ENCODE data around the gene DPF1. TPM values are rescaled to one million over a fixed set of nuclear protein-coding genes. Genes with fewer than 3 reads are reported as not detected.

Gene DPF1
- total RNA-seq, 1 experiment from 2014 or later, result 1.0 TPM

DNA sequence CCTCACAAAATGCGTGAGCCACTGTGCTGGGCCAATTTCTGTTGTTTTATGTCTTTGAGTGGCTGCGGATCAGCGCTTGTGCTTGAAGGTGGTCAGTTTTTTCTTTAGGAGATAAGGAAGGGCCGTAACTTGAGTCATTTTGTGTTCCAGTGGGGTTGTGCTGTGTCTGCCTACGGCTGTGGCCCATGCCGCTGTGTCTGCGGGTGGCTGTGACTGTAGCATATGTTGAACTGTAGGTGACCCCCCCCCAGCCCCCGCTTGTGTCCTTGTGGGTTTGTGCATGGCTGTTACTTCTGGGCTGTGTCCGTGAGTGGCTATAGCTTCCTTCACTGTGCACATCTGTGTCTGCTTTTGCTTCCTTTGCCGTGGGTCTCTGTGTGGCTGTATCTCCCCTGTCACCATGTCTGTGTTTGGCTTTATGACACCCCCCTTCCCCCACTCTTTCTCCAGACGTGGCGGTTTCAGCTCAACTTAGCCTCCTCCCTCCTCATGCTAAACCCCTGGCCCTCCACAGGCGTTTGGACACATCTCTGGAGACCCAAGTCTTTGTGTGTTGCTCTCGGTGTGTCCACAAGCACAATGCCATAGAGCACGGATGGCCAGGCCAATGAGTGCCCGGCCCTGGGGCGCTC, 31.5 kb upstream of the DPF1 start:
- CTCF ChIA-PET, result interaction anchor here (0.5 to 1.6 kb wide), 3 partner anchors 9 to 212 kb away, joined by 3 to 4 read pairs (median 4); no protein-coding TSS in a partner anchor
- Mint-ChIP-seq H3K36me3 (ENCODE audit: insufficient read depth, unreplicated experiment) (peaks cover 9% of the 10 kb centered on the region), H3K27me3 (ENCODE audit: unreplicated experiment) (peaks cover 13% of the 10 kb centered on the region), H3K4me3 (ENCODE audit: low read depth, unreplicated experiment) (peak overlapping the region; percentile 66), H3K27ac (ENCODE audit: unreplicated experiment) (no peak overlapping the region), H3K4me1 (ENCODE audit: low read depth, unreplicated experiment) (peaks cover 24% of the 10 kb centered on the region), H3K9me3 (ENCODE audit: low read depth, unreplicated experiment) (no peaks in the 10 kb centered on the region)
- intact Hi-C loops (cut with micrococcal nuclease; ENCODE audit: unreplicated experiment), result no loop called here
- DNase-seq, result no peak
- TF ChIP-seq, protein P1, sequence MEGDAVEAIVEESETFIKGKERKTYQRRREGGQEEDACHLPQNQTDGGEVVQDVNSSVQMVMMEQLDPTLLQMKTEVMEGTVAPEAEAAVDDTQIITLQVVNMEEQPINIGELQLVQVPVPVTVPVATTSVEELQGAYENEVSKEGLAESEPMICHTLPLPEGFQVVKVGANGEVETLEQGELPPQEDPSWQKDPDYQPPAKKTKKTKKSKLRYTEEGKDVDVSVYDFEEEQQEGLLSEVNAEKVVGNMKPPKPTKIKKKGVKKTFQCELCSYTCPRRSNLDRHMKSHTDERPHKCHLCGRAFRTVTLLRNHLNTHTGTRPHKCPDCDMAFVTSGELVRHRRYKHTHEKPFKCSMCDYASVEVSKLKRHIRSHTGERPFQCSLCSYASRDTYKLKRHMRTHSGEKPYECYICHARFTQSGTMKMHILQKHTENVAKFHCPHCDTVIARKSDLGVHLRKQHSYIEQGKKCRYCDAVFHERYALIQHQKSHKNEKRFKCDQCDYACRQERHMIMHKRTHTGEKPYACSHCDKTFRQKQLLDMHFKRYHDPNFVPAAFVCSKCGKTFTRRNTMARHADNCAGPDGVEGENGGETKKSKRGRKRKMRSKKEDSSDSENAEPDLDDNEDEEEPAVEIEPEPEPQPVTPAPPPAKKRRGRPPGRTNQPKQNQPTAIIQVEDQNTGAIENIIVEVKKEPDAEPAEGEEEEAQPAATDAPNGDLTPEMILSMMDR (IDR thresholded peaks at IDR 0.05; ENCODE audit: unreplicated experiment), result no peak
- no TSS peak for BruUV-seq (replicated peaks)

DNA sequence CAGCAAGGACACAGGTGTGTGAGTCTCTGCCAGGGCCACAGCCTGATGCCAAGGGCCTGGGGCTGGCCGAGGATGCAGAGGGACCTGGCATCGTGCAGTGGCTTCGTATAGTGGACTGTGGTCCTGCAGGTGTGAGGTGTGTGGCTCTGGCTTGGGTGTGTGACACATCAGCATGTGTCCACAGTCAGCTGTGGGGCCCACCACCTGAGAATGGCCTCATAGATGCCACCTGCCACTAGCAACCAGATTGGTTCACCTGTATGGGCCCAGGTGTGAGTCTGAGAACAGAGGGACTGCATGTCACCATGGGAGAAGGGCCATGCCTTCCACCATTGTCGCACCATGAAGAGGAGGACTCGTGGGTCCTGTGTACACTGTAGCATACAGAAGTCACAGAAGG, 29.8 kb upstream of the DPF1 start:
- Mint-ChIP-seq H3K36me3 (ENCODE audit: insufficient read depth, unreplicated experiment) (peaks cover 9% of the 10 kb centered on the region), H3K4me1 (ENCODE audit: low read depth, unreplicated experiment) (peaks cover 29% of the 10 kb centered on the region), H3K27ac (ENCODE audit: unreplicated experiment) (no peak overlapping the region), H3K9me3 (ENCODE audit: low read depth, unreplicated experiment) (no peaks in the 10 kb centered on the region), H3K27me3 (ENCODE audit: unreplicated experiment) (peaks cover 13% of the 10 kb centered on the region), H3K4me3 (ENCODE audit: low read depth, unreplicated experiment) (no peak overlapping the region)
- intact Hi-C loops (cut with micrococcal nuclease; ENCODE audit: unreplicated experiment), result no loop called here
- BruUV-seq (replicated peaks), result no TSS peak
- TF ChIP-seq, protein P1 (IDR thresholded peaks at IDR 0.05; ENCODE audit: unreplicated experiment), result no peak
- no peak for DNase-seq
- CTCF ChIA-PET, result no interaction called here

DNA sequence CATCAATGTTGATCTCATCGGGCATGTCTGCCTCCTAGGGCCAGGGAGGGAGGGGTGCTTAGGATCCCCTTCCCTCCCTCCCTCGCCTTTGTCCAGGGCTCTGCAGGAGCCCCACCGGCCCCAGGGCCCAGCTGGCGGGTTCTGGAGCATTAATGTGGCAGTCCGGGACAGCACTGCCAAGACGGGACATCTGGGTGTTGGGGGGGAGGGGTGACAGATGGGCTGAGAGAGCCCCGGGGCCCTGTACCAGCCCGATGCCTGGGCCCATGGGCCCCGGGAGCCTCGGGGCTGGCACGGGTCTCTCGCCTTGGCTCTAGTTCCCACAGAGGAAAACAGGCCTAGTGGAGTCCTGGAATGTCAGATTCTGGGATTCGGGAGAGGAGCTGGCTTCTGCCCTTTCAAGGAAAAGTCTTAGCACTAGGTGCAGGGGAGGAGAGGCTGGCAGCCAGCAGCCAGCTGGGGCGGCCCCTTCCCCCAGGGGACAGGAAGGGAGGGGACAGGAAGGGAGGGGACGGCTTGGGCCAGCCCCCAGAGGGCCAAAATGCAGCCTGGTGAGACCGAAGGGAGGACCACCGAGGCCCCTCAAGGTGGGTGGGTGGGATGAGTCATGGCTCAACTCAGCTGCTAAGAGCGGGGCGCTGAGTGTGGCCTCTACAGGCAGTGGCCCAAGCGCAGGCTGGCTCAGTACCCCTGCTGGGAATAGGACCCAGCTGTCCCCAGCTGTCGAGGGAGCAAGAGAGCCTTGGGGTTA, 29.1 kb upstream of the DPF1 start:
- H3K9me3 Mint-ChIP-seq (ENCODE audit: low read depth, unreplicated experiment), result no peaks in the 10 kb centered on the region
- TF ChIP-seq, protein P1 (IDR thresholded peaks at IDR 0.05; ENCODE audit: unreplicated experiment), result no peak
- no TSS peak for BruUV-seq (replicated peaks)
- no peak overlapping the region for H3K27ac Mint-ChIP-seq (ENCODE audit: unreplicated experiment)
- H3K36me3 Mint-ChIP-seq (ENCODE audit: insufficient read depth, unreplicated experiment), result peaks cover 9% of the 10 kb centered on the region
- no peak overlapping the region for H3K4me3 Mint-ChIP-seq (ENCODE audit: low read depth, unreplicated experiment)
- CTCF ChIA-PET, result no interaction called here
- DNase-seq, result no peak
- H3K4me1 Mint-ChIP-seq (ENCODE audit: low read depth, unreplicated experiment), result peaks cover 29% of the 10 kb centered on the region
- peaks cover 13% of the 10 kb centered on the region for H3K27me3 Mint-ChIP-seq (ENCODE audit: unreplicated experiment)
- intact Hi-C loops (cut with micrococcal nuclease; ENCODE audit: unreplicated experiment), result no loop called here

DNA sequence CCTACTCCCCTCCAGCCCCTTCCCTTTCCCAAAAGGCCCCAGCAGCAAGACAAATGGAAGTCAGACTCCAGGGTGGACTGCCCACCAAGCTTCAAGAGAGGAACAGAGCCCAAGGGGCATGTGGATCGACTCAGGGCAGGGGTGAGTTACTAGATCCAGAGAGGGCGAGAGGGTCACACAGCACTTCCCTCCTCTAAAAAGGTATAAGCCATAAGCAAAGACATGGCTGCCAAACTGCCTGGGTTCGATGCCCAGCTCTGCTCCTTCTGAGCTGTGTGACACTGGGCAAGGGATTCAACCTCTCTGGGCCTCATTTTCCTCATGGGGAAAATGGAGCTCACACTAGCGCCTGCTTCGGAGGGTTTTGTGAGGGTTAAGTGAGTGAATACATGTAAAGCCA, 28.4 kb upstream of the DPF1 start:
- Mint-ChIP-seq H3K27ac (ENCODE audit: unreplicated experiment) (no peak overlapping the region), H3K9me3 (ENCODE audit: low read depth, unreplicated experiment) (no peaks in the 10 kb centered on the region), H3K36me3 (ENCODE audit: insufficient read depth, unreplicated experiment) (peaks cover 9% of the 10 kb centered on the region), H3K4me1 (ENCODE audit: low read depth, unreplicated experiment) (peaks cover 29% of the 10 kb centered on the region), H3K4me3 (ENCODE audit: low read depth, unreplicated experiment) (no peak overlapping the region), H3K27me3 (ENCODE audit: unreplicated experiment) (peaks cover 13% of the 10 kb centered on the region)
- intact Hi-C loops (cut with micrococcal nuclease; ENCODE audit: unreplicated experiment), result no loop called here
- BruUV-seq (replicated peaks), result no TSS peak
- TF ChIP-seq, protein P1 (IDR thresholded peaks at IDR 0.05; ENCODE audit: unreplicated experiment), result no peak
- DNase-seq, result no peak
- CTCF ChIA-PET, result interaction anchor here (1.0 kb wide), 1 partner anchor 14 kb away, joined by 7 read pairs; no protein-coding TSS in a partner anchor
